HG03457 (cell line): ENCODE results near the gene AMPD2.
"Not testable (repeated sequence)": the region's sequence is repeated elsewhere in the genome, so short reads cannot be mapped to it uniquely, and the experiment has no call there.

Experiments
- ATAC-seq: cut with Tn5 transposase; IDR thresholded peaks from one replicate; pipeline ENCODE4 v1.9.1; 2021; ENCODE audit warnings: moderate number of reproducible peaks; ENCODE audit not compliant: unreplicated experiment

Gene AMPD2

DNA sequence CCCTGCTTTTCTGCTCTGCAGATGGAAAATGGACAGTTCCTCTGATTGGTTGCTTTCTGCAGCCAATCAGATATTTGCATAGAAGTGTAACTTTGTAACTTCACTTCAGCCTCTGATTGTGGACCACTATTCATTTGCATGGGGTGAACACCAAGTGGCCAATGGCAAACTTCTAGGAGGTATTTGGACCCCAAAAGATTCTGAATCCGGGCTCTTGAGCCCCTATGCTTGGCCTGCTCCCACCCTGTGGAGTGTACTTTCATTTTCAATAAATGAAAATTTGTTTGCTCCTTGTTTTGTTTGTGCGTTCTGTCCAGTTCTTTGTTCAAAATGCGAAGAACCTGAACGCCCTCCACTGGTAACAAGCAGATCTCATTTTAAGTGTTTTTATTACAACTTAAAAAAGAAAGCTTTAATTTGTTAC is 29.9 kb downstream of the AMPD2 start:
- ATAC-seq: no peak

DNA sequence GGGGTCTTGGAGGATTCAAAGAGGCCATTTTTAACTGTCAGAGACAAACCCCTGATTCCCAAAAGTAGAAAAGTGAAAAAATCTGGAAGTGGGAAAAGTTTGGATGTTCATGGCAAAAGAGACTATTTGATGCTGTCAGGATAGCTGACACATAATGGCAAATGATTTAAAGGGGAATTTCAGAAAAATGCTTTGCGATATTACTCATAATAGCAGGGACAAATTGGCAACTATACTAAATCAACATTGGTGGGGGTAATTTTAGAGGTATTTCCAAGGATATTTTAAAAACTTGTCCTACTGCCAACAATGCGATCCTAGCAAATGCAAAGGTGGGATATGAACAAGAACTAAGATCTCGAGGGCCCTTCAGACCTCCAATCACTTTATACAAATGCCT is 31.0 kb downstream of the AMPD2 start:
- ATAC-seq: no peak

DNA sequence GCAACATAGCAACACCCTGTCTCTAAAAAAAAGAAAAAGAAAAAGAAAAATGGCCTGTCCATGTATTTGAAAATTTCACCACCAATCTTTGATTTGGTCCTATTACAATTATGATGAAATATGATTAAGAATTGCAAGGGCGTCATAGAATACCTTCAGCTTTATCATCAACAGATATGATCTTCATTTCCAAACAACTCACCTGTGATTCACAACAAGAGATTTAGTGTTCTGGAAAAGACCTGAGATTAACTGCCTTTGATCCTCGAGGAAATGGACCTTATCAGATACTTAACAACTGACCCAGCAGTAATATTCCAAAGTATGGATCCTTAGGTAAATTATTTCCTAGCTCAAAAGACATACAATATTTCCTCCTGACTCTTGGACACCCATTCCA is 32.8 kb downstream of the AMPD2 start:
- ATAC-seq: no peak

DNA sequence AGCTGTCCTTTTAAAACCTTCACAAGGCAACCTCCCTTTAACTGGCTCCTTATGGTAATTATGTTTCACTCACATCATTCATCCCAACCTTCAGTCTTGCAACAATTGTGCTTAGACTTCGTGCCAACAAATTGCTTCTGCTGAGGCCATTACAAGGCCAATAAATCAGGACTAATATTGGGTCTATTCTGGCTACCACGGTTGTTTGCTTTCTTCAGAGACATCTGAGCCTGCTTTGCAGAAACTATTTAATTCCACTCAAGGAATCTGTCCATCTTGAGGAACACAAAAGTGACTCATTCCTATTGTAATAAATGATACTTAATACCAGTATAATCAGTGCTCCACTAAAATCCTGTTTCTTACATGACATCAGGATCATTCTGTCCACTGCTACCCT is 33.7 kb downstream of the AMPD2 start:
- ATAC-seq: no peak

DNA sequence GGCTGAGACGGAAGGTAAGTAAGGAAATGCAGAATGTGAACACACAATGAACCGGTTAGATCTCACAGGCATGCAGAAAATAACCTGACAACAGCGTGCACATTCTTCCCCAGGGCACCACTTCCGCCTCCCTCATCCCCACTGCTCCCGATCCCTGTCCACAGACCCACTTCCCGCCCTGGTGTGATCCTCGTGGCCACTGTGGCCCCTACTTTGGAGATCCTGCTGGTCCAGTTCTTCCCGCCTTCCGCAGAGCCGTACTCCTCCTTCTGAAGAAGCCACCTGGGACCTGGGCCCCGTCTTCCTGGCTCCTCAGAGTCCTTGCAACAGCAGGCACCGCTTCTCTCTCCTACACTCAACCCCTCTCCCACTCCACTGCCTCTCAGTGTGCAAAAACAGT is 34.9 kb downstream of the AMPD2 start:
- ATAC-seq: no peak

DNA sequence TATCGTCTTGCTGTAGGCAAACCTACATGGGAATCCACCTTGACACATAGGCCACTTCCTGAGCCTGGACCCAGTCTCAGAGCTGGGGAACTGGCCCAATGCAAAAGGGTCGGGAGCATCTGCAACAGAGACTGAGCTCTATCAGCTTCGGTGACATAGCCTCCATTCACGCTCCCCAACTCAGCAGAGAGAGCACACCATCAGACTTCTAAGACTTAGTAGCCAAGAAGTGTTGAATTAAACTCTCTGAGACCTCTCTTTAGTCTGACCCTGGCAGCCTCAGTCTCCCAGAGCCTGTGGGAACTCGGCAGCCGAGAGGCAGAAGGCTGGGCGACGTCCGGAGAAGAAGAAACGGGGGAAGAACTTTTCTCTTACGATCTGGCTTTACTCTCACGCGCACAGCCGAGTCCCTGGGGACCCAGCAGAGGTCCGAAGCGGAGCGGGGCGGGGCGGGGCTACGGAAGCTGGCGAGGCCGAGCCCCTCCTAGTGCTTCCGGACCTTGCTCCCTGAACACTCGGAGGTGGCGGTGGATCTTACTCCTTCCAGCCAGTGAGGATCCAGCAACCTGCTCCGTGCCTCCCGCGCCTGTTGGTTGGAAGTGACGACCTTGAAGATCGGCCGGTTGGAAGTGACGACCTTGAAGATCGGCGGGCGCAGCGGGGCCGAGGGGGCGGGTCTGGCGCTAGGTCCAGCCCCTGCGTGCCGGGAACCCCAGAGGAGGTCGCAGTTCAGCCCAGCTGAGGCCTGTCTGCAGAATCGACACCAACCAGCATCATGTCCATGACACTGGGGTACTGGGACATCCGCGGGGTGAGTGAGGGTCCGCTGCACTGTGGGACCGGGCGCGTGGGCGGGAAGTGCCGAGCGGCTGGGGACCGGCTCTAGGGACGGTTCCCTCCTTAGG is 36.2 kb downstream of the AMPD2 start, which contains the start of gene GSTM4:
Gene GSTM4, plus strand, starts transcription at position 485 of the 905 bp plus-strand sequence. Its CDS starts 291 bp downstream, at position 776.
- peak; percentile 72 for ATAC-seq

DNA sequence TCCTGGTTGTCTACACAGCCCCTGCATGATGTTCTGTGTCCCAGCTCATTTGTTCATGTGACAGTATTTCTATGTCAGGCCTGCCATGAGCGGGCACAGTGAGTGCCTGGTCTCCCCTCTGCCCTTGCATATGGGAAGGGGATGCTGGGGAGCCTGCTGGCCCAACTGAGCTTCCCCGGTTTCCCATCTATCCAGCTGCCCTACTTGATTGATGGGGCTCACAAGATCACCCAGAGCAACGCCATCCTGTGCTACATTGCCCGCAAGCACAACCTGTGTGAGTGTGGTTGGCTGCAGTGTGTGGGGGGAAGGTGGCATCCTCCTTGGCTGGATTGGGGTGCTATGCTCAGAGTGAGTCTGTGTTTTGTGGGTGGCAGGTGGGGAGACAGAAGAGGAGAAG is 37.8 kb downstream of the AMPD2 start:
- ATAC-seq: no peak

DNA sequence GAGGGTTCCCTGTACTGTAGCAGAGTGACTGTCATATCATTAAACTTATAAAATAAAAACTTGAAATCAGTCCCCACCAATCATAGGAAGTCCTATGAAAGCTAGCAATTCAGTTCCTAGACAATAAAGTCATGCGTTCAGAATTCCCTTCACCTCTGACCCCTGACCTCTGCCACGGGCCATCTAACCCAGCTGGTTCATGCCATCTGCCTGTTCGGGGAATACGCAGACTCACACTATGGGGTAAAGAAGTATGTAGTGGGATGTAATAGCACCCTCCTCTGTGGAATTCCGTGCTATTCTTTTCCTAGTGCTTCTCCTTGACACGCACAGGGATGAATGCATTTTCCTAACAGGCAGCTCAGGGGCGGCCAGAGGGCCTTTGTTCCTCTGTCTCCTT is 38.3 kb downstream of the AMPD2 start:
- no peak for ATAC-seq

DNA sequence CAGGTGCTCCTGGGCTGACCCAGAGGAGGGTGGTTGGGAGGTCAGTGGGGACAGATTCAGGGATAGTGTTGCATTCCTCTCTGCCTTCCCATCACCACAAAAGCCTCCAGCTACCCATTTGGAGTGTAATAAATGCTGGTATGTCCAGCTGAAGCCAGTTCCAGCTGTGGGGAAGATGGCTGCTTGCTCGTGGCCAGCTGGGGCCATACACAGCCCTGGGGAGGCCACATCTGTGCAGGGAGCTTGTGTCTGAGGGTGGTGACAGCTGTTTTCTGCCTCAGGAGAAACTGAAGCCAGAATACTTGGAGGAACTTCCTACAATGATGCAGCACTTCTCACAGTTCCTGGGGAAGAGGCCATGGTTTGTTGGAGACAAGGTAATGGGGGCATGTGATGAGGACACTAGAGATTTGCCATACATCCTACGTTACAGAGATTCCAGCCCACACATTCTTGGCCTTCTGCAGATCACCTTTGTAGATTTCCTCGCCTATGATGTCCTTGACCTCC is 39.0 kb downstream of the AMPD2 start:
- no peak for ATAC-seq

DNA sequence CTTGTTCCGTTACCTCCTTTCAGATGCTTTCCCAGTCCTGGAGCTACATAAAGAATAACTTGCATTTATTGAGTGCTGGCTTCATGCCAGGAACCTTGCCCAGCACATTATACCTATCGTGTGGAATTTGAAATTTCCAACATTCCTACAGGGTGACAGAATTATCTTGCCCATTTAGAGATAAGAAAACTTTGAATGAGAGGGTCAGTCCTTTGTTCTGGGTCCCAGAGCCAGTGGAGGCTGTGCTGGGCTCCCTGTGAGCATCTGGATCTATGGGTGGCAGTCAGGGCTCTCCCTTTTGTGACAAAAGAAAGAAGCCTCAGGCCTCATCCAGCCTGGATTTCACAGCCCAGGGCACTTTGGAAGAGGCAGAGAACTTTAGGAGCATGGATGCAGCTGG is 39.5 kb downstream of the AMPD2 start:
- no peak for ATAC-seq

DNA sequence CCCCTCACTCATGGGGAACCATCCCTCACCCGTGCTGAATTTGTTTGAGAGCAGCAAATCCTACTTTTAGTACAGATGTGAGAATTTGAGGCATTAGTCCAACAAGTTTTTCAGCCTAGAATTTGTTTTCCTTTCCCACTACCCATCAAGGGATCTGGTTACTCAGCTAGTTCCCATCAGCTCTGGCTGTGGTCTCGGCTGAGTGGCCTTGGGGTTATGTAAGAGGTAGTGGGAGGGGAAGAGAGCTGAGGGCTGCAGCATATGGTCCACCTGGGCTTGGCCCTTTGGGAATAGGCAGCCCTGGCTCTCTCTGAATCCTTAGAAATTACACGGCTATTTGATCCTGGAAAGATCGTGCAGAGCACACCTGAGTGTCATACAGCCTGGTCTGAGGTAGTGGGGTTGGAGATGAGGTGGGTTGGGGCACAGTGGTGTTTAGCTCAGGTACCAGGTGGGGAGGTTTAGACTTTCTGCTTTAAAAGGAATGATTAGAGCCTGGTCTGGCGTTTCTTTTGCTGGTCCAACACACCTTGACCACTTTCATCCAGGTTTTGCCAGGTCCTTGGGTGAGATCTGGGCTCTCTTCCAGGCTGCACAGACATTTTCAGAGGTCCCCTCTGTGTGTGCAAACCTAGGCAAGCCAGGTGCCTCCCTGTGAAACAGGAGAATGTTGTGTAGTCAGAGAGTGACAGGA is 40.5 kb downstream of the AMPD2 start:
- no peak for ATAC-seq

DNA sequence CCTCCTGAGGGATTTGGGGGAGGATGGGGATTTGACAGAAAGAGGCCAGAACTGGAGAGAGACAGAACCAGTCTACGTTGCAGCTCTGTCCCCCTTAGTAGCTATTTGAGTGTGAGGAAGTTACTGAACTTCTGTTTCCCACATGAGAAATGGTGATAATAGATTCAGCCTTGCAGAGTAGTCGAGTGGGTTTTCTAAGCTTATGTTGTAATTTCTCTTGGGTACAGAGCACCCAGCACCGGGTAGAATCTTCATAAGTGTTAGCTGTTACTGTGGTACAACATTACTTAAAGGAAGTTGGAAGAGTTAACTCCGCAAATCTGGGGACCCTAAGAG is 41.0 kb downstream of the AMPD2 start:
- ATAC-seq: not testable (repeated sequence)

DNA sequence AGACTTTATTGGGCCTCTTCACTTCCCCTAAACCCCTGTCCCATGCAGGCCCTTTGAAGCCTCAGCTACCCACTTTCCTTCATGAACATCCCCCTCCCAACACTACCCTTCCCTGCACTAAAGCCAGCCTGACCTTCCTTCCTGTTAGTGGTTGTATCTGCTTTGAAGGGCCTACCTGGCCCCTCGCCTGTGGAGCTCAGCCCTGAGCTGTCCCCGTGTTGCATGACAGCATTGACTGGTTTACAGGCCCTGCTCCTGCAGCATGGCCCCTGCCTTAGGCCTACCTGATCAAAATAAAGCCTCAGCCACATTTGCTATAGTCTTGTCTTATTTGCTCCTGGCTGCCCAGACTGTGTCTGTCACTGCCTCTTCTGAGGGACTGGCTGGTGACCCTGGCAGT is 41.8 kb downstream of the AMPD2 start:
- no peak for ATAC-seq

DNA sequence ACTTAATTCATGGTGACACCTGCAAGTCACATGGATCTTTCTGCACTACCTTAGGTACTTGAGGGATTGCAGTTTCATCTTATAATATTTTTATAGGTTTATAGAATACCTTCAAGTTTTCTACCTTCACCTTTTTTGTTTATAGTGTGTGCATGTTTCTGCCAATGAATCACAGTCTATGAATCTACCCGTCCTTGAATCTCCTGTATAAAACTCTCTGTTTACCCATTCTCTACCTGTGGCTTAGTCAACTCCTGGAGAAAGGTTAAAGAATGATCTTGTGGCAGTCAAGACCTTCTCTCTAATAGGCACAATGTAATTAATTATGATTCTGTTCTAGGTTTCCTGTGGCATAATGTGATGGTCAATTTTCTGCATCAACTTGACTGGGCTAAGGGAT is 45.0 kb downstream of the AMPD2 start:
- no peak for ATAC-seq

DNA sequence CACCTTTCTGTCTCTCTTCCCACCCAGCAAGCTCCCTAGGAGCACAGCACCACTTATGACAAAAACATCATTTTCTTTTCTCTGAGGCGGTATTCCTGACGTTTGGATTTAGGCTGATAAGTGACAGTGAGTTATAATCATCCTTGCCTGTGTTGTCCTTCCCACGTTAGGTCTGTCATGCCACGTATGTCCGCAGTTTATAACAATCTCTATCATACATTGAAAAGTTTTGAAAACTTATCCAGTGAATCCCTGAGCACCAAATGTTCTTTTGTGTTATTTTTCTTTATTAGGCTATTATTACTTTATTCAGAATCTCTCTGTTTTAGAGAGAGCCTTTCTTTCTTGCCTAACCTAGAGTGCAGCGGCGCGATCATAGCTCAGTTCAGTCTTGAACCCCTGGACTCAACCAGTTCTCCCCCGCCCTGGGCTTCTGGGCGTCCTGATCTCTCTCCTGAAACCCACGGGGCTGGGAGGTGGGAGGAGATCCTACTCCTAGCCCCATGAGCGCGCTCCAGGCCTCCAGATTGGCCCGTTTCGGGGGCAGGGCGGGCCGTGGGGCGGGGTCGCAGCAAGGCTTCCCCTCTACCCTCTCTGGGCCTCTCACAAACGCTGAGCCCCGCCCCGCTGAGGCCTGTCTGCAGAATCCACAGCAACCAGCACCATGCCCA is 48.0 kb downstream of the AMPD2 start, which contains the start of gene GSTM2:
Gene GSTM2, plus strand, starts transcription at position 606 of the 671 bp plus-strand sequence. Its CDS starts 59 bp downstream, at position 665.
- peak; percentile 93 for ATAC-seq

DNA sequence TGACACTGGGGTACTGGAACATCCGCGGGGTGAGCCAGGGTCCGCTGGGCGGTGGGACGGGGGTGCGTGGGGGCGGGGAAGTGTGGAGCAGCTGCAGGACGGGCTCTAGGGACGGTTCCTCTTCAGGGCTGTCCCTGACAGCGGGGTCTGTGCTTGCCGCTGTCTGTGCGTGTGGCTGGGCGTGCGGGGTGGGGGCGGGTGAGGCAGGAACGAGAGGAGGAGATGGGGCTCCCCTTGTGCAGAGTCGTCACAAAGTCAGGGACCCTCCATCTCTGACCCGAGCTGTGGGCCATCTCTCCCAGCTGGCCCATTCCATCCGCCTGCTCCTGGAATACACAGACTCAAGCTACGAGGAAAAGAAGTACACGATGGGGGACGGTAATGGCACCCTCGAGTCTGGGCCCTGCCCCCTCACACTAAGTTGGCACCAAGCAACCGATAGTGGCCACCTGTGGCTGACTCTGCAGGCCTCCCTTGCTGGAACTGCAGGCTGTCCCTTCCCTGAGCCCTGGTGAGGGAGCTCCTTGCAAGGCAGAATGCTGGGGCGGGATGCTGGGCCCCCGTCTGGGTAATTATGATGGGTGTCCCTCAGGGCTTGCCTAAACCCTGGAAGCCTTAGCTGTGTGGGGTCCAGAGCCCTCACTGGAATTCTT is 48.6 kb downstream of the AMPD2 start:
- no peak for ATAC-seq

DNA sequence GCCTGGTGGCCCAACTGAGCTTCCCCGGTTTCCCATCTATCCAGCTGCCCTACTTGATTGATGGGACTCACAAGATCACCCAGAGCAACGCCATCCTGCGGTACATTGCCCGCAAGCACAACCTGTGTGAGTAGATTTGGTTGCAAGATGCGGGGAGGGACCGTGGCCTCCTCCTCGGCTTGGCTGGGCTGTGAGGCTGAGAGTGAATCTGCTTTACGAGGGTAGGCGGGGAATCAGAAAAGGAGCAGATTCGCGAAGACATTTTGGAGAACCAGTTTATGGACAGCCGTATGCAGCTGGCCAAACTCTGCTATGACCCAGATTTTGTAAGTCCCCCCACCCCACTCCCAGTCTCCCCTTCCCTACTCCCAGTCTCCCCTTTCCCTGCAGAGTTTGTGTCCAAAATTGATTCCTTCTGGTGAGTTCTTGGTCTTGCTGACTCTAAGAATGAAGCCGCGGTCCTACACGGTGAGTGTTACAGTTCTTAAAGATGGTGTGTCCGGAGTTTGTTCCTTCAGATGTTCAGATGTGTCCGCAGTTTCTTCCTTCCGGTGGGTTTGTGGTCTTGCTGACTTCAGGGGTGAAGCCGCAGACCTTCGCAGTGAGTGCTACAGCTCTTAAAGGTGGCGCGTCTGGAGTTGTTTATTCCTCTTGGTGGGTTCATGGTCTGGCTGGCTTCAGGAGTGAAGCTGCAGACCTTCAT is 49.8 kb downstream of the AMPD2 start:
- ATAC-seq: no peak

DNA sequence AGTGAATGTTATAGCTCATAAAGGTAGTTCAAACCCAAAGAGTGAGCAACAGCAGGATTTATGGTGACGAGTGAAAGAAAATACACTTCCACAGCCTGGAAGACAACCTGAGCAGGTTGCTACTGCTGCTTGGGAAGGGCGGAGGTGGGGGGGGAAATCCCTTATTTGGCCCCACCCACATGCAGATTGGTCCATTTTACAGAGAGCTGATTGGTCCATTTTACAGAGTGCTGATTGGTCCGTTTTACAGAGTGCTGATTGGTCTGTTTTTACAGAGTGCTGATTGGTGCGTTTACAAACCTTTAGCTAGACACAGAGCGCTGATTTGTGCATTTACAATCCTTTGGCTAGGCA is 50.3 kb downstream of the AMPD2 start:
- not testable (repeated sequence) for ATAC-seq

DNA sequence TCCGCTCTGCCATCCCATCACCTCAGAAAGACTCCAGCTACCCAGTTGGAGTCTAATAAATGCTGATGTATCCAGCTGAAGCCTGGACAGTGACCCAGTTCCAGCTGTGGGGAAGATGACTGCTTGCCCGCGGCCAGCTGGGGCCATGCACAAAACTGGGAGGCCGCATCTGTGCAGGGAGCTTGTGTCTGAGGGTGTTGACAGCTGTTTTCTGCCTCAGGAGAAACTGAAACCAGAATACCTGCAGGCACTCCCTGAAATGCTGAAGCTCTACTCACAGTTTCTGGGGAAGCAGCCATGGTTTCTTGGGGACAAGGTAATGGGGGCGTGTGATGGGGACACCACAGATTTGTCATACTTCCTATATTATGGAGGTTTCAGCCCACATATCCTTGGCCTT is 51.4 kb downstream of the AMPD2 start:
- ATAC-seq: no peak

DNA sequence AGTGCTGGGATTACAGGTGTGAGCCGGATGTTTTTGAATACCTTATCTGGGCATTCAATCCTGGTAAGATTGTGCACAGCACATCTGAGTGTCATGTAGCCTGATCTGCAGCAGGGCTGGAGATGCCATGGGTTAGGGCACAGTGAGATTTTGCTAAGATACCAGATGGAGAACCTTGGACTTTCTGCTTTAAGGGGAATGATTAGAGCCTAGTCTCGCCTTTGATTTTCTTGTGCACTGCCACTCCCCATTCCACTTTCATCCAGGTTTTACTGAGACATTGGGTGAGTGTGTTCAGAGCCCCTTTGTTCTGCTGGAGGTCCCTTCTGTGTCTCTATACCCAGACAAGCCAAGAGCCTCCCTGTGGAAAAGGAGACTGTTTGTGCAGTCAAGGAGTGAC is 54.2 kb downstream of the AMPD2 start:
- not testable (repeated sequence) for ATAC-seq
